Heart right ventricle (tissue), 16 donors: ENCODE results near the gene ASB1. TPM values are rescaled to one million over a fixed set of nuclear protein-coding genes. Genes with fewer than 3 reads are reported as not detected.

Experiments used
- ATAC-seq, 8 donors: fragments of 200-7000 bp; cut with Tn5 transposase; one replicate each; pipeline ENCODE4 v1.9.1; 2020; ENCODE audit warnings: mild to moderate bottlenecking in 8 of 8, moderate library complexity in 8 of 8, moderate number of reproducible peaks in 1 of 8
- DNase-seq, 2 donors: peaks; one replicate each; pipeline ENCODE4 v3.0.0-alpha.2; 2020
- H3K27ac ChIP-seq, 10 donors: fragments of 200-600 bp; sonication (generic) in 2 of 10; one replicate each; pipeline versions ENCODE4 v1.5.0 to v1.8.0; 2020 to 2022; ENCODE audit warnings: mild to moderate bottlenecking in 3 of 10
- H3K27me3 ChIP-seq, 7 donors: fragments of 200-600 bp; one replicate each; pipeline ENCODE4 v1.8.0; 2021 to 2022; ENCODE audit warnings: mild to moderate bottlenecking in 2 of 7
- H3K36me3 ChIP-seq, 9 donors: fragments of 200-600 bp; sonication (generic) in 1 of 9; one replicate each; pipeline versions ENCODE4 v1.5.0 to v1.8.0; 2020 to 2022; ENCODE audit warnings: mild to moderate bottlenecking in 2 of 9
- H3K4me1 ChIP-seq, 9 donors: fragments of 200-600 bp; sonication (generic) in 1 of 9; one replicate each; pipeline versions ENCODE4 v1.5.0 to v1.8.0; 2020 to 2022; ENCODE audit warnings: mild to moderate bottlenecking in 4 of 9
- H3K4me3 ChIP-seq, 10 donors: fragments of 200-600 bp; sonication (generic) in 2 of 10; one replicate each; pipeline versions ENCODE4 v1.5.0 to v1.8.0; 2020 to 2022; ENCODE audit warnings: mild to moderate bottlenecking in 7 of 10, moderate library complexity in 2 of 10
- H3K9me3 ChIP-seq, 11 donors: fragments of 200-600 bp in 10 of 11; sonication (generic) in 2 of 11; one replicate each; pipeline versions ENCODE4 v1.5.0 to v1.8.0; 2013 to 2022; ENCODE audit warnings: mild to moderate bottlenecking in 2 of 11, control low read depth in 1 of 11, moderate library complexity in 1 of 11
- CTCF ChIP-seq, 9 donors: fragments of 200-600 bp; sonication (generic) in 2 of 9; IDR thresholded peaks; one replicate each; pipeline versions ENCODE4 v1.5.0 to v1.8.0; 2021 to 2022; ENCODE audit warnings: antibody characterized with exemption in 9 of 9, mild to moderate bottlenecking in 5 of 9, moderate library complexity in 1 of 9
- WGBS, 2 donors: extraction: QIAGEN DNeasy Blood & Tissue Kit; methylation state at CpG; one replicate each; pipeline ENCODE4 v1.1.7; 2013; ENCODE audit warnings: inconsistent platforms in 1 of 2; 5-methylcytosine and 5-hydroxymethylcytosine counted together
- intact Hi-C, 10 donors: fragments of 100-400 bp; cut with DNase I; formaldehyde crosslinking; loops; one replicate each; pipeline versions ENCODE4 v1.11.1 to v1.14.2; 2022
- polyA plus RNA-seq, 2 donors: library from polyadenylated mRNA; stranded (reverse); fragments of 200-250 nt; gene quantifications; one replicate each; pipeline ENCODE4 v1.2.3, GENCODE V29; 2013
- total RNA-seq, 10 donors: library from RNA; stranded (reverse); fragmentation: NEBNext Ultra II Directional in 3 of 10; extraction: Animal tissue kit (Norgen Biotek cat#: 25700) in 3 of 10; gene quantifications; one replicate each; pipeline versions ENCODE4 v1.2.1 to v1.2.4, GENCODE V29; 2021 to 2023
- donor health status: Arrhythmogenic right ventricular cardiomyopathy.
- donor health status: ischemic (EF 13 %, LVEDD 7.1; RV severe dilation, severe dysfunction).
- donor health status: healthy with polysubstance abuse.
- donor health status: DM: no; HTN: yes; CAD: no.
- donor health status: DM: no; HTN: no; CAD: no.
- donor health status: ischemic (EF 25% LVEDD 6.9; RV normal size, moderate dysfunction).
- donor health status: ischemic (EF 25% LVEDD 5.7; RV mildly dilated, moderate dysfunction).
- donor health status: healthy.
- donor health status: DM: yes; HTN: yes; CAD: no.
- donor health status: Ischemic cardiomyopathy.
- donor health status: ischemic (EF 35%, LVEDD 5.7; RV mildly dilated, moderate dysfunction).
- donor health status: nonischemic (EF 11% LVEDD 7.7; RV severe dilation, severe dysfunction).
- donor health status: DM: yes; HTN: yes; CAD: no.
- donor health status: PGD.
- donor health status: ischemic (EF 29% LVEDD 5.4; RV normal size, mild dysfunction).
- donor health status: nonischemic (EF 23%, LVEDD 6.1; RV moderate dilation, normal function).

ASB1 gene
- total and polyA plus RNA-seq, 12 donors: 31.4 to 61.5 (median 49.5) TPM

- DNase-seq (no peak), ATAC-seq (peak in 1 of 8 donors; percentile 27)
- WGBS, 2 donors: 78 to 84% methylated on average over 8 of the region's 8 CpGs
- Histone ChIP-seq H3K4me3 (no peak overlapping the region), H3K9me3 (no peaks in the 10 kb centered on the region), H3K4me1 (peaks cover 0 to 36% (median 22%) of the 10 kb centered on the region in 9 donors), H3K27me3 (peaks cover 0 to 6% (median 0%) of the 10 kb centered on the region in 7 donors), H3K27ac (peak overlapping the region in 5 of 10 donors; percentile 32 to 80 (median 65)), H3K36me3 (peaks cover 0 to 84% (median 31%) of the 10 kb centered on the region in 9 donors)
- intact Hi-C loops: loop anchor here in 2 of 10 donors (2.0 to 10.0 kb wide), 2 partner anchors 54 to 70 kb away; no protein-coding TSS in a partner anchor
- TF ChIP-seq CTCF (IDR thresholded peaks at IDR 0.05): no peak
Measured at GRCh38 chr2:238449241-238449640, 22.5 kb downstream of the ASB1 start.

- Histone ChIP-seq H3K4me3 (no peak overlapping the region), H3K27ac (peak overlapping the region in 8 of 10 donors; percentile 21 to 80 (median 55)), H3K27me3 (peaks cover 0 to 3% (median 0%) of the 10 kb centered on the region in 7 donors), H3K9me3 (no peaks in the 10 kb centered on the region), H3K4me1 (peaks cover 0 to 36% (median 22%) of the 10 kb centered on the region in 9 donors), H3K36me3 (peaks cover 0 to 77% (median 23%) of the 10 kb centered on the region in 9 donors)
- WGBS, 2 donors: 52 to 60% methylated on average over 9 of the region's 9 CpGs
- intact Hi-C loops: loop anchor here in 3 of 10 donors (2.0 to 10.0 kb wide), 3 partner anchors 55 to 73 kb away; no protein-coding TSS in a partner anchor
- TF ChIP-seq CTCF (IDR thresholded peaks at IDR 0.05): no peak
- DNase-seq (peak; percentile 63 to 66), ATAC-seq (peak; percentile 84 to 93 (median 89))
Measured at GRCh38 chr2:238449909-238450417, 23.2 kb downstream of the ASB1 start.

- peaks cover 0 to 36% (median 22%) of the 10 kb centered on the region in 9 donors for H3K4me1 ChIP-seq
- H3K36me3 ChIP-seq: peaks cover 0 to 72% (median 21%) of the 10 kb centered on the region in 9 donors
- H3K4me3 ChIP-seq: no peak overlapping the region
- 62 to 66% methylated on average over 11 of the region's 11 CpGs for WGBS, 2 donors
- peak overlapping the region in 8 of 10 donors; percentile 21 to 80 (median 55) for H3K27ac ChIP-seq
- intact Hi-C loops: loop anchor here in 1 of 10 donors (5.0 kb wide), 1 partner anchor 73 kb away; no protein-coding TSS in a partner anchor
- no peak for TF ChIP-seq CTCF (IDR thresholded peaks at IDR 0.05)
- DNase-seq (peak in 1 of 2 donors; percentile 51), ATAC-seq (peak in 7 of 8 donors; percentile 48 to 88 (median 65))
- H3K27me3 ChIP-seq: peaks cover 0 to 3% (median 0%) of the 10 kb centered on the region in 7 donors
- H3K9me3 ChIP-seq: peaks cover 0 to 3% (median 0%) of the 10 kb centered on the region in 11 donors
Measured at GRCh38 chr2:238450440-238450861, 23.7 kb downstream of the ASB1 start.

- no peak for TF ChIP-seq CTCF (IDR thresholded peaks at IDR 0.05)
- ATAC-seq (no peak), DNase-seq (no peak)
- Histone ChIP-seq H3K36me3 (peaks cover 0 to 38% (median 0%) of the 10 kb centered on the region in 9 donors), H3K4me1 (peaks cover 2 to 36% (median 23%) of the 10 kb centered on the region in 9 donors), H3K4me3 (no peak overlapping the region), H3K9me3 (peaks cover 0 to 25% (median 5%) of the 10 kb centered on the region in 11 donors), H3K27me3 (no peaks in the 10 kb centered on the region), H3K27ac (no peak overlapping the region)
- intact Hi-C loops: loop anchor here in 1 of 10 donors (5.0 kb wide), 1 partner anchor 77 kb away; no protein-coding TSS in a partner anchor
- 93 to 96% methylated on average over 4 of the region's 4 CpGs for WGBS, 2 donors
Measured at GRCh38 chr2:238453842-238454241, 27.1 kb downstream of the ASB1 start.
